HuH-7.5 (cell line): ENCODE data around the gene LANCL3.

Experiments used
- DNase-seq: peaks from one replicate; pipeline ENCODE4 v3.0.0; 2011; ENCODE audit warnings: low spot score

LANCL3 gene

DNA sequence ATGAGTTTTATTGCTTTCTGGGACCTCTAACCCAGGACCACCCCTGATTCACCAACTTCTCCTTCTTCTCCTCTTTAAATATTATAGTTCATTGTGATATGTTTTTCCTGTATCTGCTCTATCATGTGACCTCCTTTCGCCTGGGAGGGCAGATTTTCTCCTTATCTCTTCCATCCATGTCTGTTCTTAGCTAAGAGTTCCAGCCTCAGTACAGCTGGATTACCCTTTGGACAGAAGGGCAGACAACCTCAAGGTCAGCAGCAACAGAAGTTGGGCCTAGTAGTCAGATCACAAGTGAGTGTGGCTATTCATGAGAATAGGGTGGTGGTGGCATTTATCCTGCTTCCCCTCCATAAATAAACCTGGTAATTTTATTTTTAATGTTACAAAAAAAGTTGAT is 108.4 kb downstream of the LANCL3 start:
- no peak for DNase-seq

DNA sequence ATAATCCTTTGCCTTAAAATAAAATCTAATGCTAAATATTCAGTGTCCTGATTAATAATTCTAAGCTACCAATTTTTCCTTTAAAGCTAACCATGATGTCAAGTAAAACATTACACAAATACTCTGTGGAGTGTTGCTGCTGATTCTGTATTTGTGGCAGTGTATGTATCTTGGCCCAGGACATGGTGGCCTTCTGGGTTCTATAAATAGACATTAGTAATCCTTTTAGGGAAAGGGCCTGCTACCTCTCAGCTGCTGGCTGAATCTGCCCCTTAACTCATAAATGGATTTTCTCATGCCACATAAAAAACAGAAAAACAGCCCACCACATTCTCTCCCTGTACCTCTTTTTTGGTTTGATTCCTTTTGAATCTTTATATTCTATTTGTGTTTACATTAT is 113.0 kb downstream of the LANCL3 start:
- no peak for DNase-seq

- DNase-seq = no peak
Observed at GRCh38 chrX:37684973-37685372, 113.5 kb downstream of the LANCL3 start.

GRCh38 chrX:37685381-37686359 is 114.2 kb downstream of the LANCL3 start, which contains the start of gene XK:
TSS of gene XK (plus strand) at chrX:37685791. CDS start at chrX:37685962, 171 bp downstream.
- DNase-seq = no peak

DNA sequence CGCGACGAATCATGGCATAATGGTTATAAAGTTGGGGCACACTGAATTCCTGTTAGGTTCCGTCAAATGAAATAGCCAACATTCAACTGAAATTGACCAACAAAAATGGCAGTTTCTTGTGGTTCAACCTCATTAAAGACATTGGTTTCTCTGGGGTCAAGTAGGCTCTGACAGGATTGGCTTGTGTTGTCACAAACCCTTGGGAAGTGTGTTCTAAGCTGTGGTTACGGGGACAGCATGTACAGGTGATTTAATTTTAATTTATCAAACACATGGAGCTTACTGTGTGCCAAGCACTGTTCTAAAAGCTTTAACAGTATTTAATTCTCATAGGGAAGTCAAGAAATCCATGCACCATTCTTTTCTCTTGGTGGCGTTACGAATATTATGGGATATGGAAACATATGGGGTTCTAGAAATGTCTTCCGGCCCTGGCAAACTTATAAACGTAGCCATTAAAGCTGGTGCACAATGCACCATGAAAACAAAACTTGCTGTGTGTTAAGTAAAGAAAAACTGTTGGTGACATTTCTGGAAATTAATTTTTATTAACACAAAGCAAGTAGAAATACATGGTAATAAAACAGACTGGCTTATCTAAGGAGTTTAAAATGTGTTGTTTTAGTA is 115.0 kb downstream of the LANCL3 start:
- no peak for DNase-seq

DNA sequence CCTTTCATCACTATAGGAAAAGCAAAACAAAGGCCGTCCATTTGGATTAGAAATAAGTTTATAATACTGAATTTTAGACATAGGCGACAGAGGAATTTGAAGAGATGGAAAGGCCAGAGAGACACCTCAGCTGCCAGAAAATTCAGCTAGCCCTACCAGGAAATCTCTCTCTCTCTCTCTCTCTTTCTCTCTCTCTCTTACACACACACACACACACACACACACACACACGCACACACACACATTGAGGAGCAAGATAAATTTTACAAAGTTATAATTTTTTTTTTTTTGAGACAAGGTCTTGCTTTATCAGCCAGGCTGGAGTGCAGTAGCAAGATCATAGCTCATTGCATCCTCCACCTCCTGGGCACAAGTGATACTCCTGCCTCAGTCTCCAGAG is 115.5 kb downstream of the LANCL3 start:
- DNase-seq = no peak

DNA sequence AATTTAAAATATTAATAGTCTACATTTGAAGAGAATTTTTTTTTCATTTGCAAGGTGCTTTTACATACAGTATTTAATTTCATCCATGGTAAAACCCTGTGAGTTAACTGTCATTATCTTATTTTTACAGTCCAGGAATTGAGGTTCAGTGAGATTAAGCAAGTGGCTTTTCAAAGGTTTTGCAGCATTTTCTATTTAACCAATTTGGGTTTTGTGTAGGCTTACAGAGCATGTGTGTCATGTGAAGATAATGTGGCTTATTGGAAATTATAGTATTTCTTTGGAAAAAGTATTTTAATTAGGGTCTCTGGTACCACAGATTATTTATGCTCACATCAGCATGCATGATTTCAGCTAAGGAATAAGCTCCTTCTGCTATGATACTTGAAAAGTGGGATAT is 118.7 kb downstream of the LANCL3 start:
- no peak for DNase-seq

GRCh38 chrX:37692918-37693317 is 121.5 kb downstream of the LANCL3 start:
- DNase-seq = no peak

DNA sequence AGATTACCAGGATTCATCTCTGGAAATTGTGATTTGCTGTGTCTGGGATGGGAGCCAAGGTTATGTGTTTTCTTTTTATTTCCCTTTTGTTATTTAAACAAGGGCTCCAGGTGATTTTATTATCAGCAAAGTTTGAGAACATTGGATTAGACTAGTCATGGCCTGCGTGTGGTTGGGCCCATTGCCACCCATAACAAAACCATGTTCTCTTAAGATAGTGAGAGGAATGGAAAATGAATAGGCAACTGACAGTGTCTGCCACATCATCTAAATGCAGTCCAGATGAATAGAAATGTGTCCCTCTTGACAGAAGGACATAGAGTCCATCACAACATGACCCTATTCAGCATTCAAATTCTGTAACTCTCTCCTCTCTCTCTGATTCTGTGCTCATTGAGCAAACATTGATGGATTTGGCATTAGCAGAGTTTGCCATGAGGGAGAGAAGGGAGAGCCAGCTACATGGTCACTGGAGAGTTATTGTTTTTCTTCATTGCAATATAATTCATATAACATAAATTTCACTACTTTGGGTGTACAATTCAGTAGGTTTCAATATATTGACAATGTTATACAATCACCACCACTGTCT is 125.8 kb downstream of the LANCL3 start:
- DNase-seq = no peak

DNA sequence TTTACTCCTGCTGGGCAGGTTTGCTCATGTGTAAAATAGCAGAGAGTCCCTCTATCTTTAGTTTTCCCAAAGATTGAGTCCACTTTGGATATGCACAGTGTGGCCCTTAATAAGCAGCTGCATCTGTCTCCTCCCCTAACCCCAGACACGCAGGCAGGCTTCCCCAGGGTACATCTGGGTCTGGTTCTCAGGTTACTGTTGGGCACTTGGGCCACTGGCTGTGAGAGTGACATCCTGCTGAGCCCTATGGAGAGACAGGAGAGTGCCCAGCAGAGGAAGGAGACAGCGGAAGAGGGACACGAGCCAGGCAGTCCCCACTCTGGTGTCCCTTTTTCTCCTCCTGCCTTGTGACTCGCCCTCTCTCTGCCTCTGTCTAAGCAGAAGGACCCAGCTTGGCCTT is 130.1 kb downstream of the LANCL3 start:
- DNase-seq = no peak

- no peak for DNase-seq
Observed at GRCh38 chrX:37711991-37712390, 140.5 kb downstream of the LANCL3 start.

DNA sequence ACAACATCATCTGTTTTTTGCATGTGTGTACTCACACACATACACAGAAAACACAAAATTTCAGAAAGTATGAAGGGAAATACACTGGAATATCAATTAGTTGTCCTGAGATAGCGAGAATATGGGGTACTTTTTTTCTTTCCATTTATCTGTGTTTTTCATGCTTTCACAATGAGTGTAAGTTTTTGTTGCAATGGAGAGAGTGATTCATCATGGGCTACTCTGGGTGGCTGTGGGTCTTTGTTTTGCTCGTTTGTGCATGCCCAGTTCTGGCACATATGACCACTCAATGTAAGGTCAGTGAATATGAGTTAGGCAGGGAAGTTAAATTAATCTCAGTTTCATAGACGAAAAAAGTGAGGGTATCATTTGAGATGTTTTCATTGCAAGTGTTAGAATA is 141.0 kb downstream of the LANCL3 start:
- DNase-seq = no peak

DNA sequence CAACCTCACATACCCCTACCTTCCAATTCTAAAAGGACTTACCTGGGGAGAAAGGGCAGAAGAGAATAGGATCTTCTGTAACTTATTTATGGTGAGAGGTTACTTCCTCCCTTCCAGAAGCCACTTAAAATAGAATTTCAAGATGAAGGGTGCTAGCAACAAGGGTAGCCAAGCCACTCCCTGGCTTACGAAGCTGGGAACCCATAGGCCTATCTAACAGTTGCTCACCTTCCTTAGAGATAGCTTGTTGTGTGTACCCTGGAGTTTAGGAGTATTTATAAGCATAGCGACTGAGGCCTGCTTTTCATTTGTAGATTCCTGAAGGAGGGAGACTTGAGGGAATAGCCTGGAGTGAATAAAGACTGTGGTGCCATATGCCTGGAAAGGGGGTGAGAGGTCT is 143.0 kb downstream of the LANCL3 start:
- DNase-seq = no peak

DNA sequence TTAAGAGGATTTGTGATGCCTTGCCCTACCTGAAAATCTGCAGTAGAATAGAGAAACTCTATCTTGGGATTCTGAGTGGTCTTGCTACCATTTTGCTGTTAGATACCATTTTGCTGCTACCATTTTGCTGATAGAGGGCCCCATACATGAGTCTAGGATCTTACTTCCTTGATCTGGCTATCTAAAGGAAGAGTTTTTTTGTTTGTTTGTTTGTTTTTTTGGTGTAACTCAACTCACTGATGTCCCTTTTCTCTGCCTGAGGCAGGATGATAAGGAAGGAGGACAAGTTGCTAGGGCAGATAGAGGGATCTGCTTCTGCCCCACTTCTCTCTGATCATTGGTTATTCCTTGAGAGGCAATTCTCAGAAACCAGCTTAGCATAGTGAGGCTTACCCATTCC is 145.1 kb downstream of the LANCL3 start:
- no peak for DNase-seq

GRCh38 chrX:37717708-37718107 is 146.2 kb downstream of the LANCL3 start:
- DNase-seq = no peak

DNA sequence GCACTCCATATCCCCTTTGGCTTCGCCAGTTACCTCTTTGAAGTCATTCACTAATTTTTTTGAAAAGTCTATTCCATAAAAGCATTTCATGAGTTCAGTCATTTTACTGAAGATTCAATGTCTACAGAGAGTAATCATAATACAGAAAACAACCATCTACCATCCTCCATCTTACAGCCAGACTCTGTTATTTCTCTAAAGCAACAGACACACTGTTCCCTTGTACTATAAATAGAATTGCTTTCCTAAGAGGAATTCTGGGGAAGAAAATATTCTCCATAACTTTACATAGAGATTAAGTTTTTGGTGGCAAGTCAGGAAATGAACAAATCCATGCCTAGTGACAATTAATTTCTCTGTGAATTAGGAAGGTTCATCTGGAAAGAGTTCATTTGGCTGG is 151.1 kb downstream of the LANCL3 start:
- DNase-seq = no peak

DNA sequence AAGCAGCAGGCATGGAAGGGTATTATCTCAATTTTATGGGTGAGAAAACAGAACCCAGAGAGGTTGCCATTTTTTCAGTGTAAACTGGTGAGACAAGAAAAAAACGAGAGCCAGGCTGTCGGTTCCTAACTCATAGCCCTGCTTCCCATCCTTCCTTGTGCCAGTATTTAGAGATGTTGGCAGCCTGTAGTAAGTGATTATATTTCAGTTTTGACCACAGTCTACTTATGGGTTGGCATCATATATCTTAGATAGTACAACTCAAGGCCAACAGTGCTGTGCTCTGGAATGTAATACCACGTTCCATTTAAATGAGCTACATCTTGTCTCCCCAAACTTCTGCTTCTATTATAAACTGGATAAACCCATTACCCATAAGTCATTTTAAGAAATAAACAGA is 154.9 kb downstream of the LANCL3 start:
- no peak for DNase-seq
